HepG2 (cell line): ENCODE measurements around the gene BATF2. TPM values are rescaled to one million over a fixed set of nuclear protein-coding genes. Genes with fewer than 3 reads are reported as not detected.

ENCODE experiments used
- ATAC-seq: fragments of 200-7000 bp; cut with Tn5 transposase; 3 replicates; pipeline ENCODE4 v1.9.1; 2020; ENCODE audit warnings: mild to moderate bottlenecking, moderate library complexity
- BruUV-seq: library from RNA; stranded (reverse); fragments of 400-500 nt; replicated peaks from 2 replicates; lab custom pipeline; 2021; lab: Mats Ljungman, UMichigan
- CTCF ChIA-PET: fragments of 300-600 bp; formaldehyde crosslinking; extraction: SDS; loops from one replicate; lab custom pipeline; 2021; ENCODE audit warnings: low total read pairs, inconsistent platforms, low intra/inter-chr PET ratio; lab: Yijun Ruan, JAX
- POLR2A ChIA-PET: fragments of 350-600 bp; sonication (Branson Sonifier 250); formaldehyde crosslinking; loops from one replicate; lab custom pipeline; 2020; ENCODE audit warnings: antibody characterized with exemption, inconsistent platforms; lab: Yijun Ruan, JAX
- DNase-seq: peaks from one replicate; pipeline ENCODE4 v3.0.0-alpha.2; 2015; ENCODE audit warnings: low spot score
- FAIRE-seq: peaks from 3 replicates; lab custom pipeline; 2011; peaks lifted over from hg19 to GRCh38; lab: Jason Lieb, UNC
- H2AFZ ChIP-seq: one replicate; pipeline ENCODE4 v1.6.1; 2011; ENCODE audit warnings: low read length, inconsistent platforms
- H3K27ac ChIP-seq: fragments of 300-600 bp; 3 replicates; pipeline ENCODE4 v1.8.0; 2011; ENCODE audit warnings: mixed run types, mild to moderate bottlenecking, mixed read lengths, low read length, inconsistent platforms; ENCODE audit not compliant: insufficient read depth; ENCODE audit errors: extremely low read length
- H3K27me3 ChIP-seq, 2 experiments: fragments of 200-600 bp in 1 of 2; 2 replicates in 1 of 2; 3 replicates in 1 of 2; pipeline versions ENCODE4 v1.6.0 to v1.8.0; 2011; ENCODE audit warnings: low read length in 2 of 2, mild to moderate bottlenecking in 2 of 2, moderate library complexity in 2 of 2, inconsistent platforms in 1 of 2; ENCODE audit not compliant: insufficient read depth in 2 of 2, control insufficient read depth in 1 of 2
- H3K36me3 ChIP-seq, 2 experiments: fragments of 200-600 bp in 1 of 2; replicated peaks in 1 of 2; 2 replicates in 1 of 2; 3 replicates in 1 of 2; pipeline versions ENCODE4 v1.5.1 to v1.8.0; 2011; ENCODE audit warnings: low read length in 2 of 2, inconsistent platforms in 1 of 2; ENCODE audit not compliant: insufficient read depth in 2 of 2, control insufficient read depth in 1 of 2
- H3K4me1 ChIP-seq: 2 replicates; pipeline ENCODE4 v1.5.1; 2012; ENCODE audit warnings: low read length, inconsistent platforms; ENCODE audit not compliant: insufficient read depth
- H3K4me2 ChIP-seq: 2 replicates; pipeline ENCODE4 v1.6.0; 2011; ENCODE audit warnings: low read depth, low read length, inconsistent platforms
- H3K4me3 ChIP-seq, 3 experiments: fragments of 200-600 bp in 1 of 3; sonication (generic), shearing (Covaris generic) in 1 of 3; replicated peaks in 1 of 3; 2 replicates each; pipeline ENCODE4 v1.5.1; 2011 to 2016; ENCODE audit warnings: low read length in 3 of 3, inconsistent platforms in 2 of 3, low read depth in 2 of 3, mild to moderate bottlenecking in 2 of 3, control low read depth in 1 of 3, mixed read lengths in 1 of 3; ENCODE audit not compliant: insufficient read depth in 1 of 3
- H3K79me2 ChIP-seq: one replicate; pipeline ENCODE4 v1.6.1; 2011; ENCODE audit warnings: low read length, inconsistent platforms; ENCODE audit not compliant: insufficient read depth
- H3K9ac ChIP-seq: 2 replicates; pipeline ENCODE4 v1.6.0; 2011; ENCODE audit warnings: mild to moderate bottlenecking, low read depth, low read length, inconsistent platforms; ENCODE audit not compliant: insufficient read depth
- H3K9me3 ChIP-seq: 2 replicates; pipeline ENCODE4 v1.5.1; 2012; ENCODE audit warnings: mild to moderate bottlenecking, low read length
- H4K20me1 ChIP-seq: 2 replicates; pipeline ENCODE4 v1.6.0; 2011; ENCODE audit warnings: inconsistent platforms, mild to moderate bottlenecking, low read length, moderate library complexity; ENCODE audit not compliant: insufficient read depth
- CEBPG ChIP-seq: IDR thresholded peaks from 2 replicates; pipeline ENCODE4 v1.6.1; 2016
- CHD2 ChIP-seq: IDR thresholded peaks from 2 replicates; pipeline ENCODE4 v1.6.1; 2011; ENCODE audit warnings: low read depth, low read length, improper control_type of control experiment
- CTCF ChIP-seq: sonication (generic); formaldehyde crosslinking; IDR thresholded peaks from 2 replicates; pipeline ENCODE4 v1.5.0; 2020; ENCODE audit warnings: mild to moderate bottlenecking, missing genetic modification reagents, moderate library complexity
- HDAC2 ChIP-seq: sonication (generic); formaldehyde crosslinking; IDR thresholded peaks from 2 replicates; pipeline ENCODE4 v1.4.0; 2020; ENCODE audit warnings: missing genetic modification reagents
- HMG20B ChIP-seq: conservative IDR thresholded peaks from 2 replicates; pipeline ENCODE4 v1.6.1; 2016; ENCODE audit warnings: missing genetic modification reagents, missing compliant biosample characterization
- MAZ ChIP-seq, 2 experiments: sonication (generic) in 1 of 2; formaldehyde crosslinking in 1 of 2; IDR thresholded peaks; 2 replicates each; pipeline versions ENCODE4 v1.5.0 to v1.6.1; 2012 to 2020; ENCODE audit warnings: low read depth in 2 of 2, mild to moderate bottlenecking in 2 of 2, borderline replicate concordance in 1 of 2, improper control_type of control experiment in 1 of 2, low read length in 1 of 2, missing genetic modification reagents in 1 of 2, moderate library complexity in 1 of 2
- NCOR1 ChIP-seq: fragments of 200-600 bp; sonication (generic); IDR thresholded peaks from 2 replicates; pipeline ENCODE4 v1.7.0; 2017; ENCODE audit warnings: antibody characterized with exemption, low read length, borderline replicate concordance
- RXRB ChIP-seq: IDR thresholded peaks from 2 replicates; pipeline ENCODE4 v1.6.1; 2016; ENCODE audit warnings: borderline replicate concordance, missing genetic modification reagents, missing compliant biosample characterization
- SAP130 ChIP-seq: IDR thresholded peaks from 2 replicates; pipeline ENCODE4 v1.6.1; 2016; ENCODE audit warnings: low read depth
- SMAD3 ChIP-seq: sonication (generic); formaldehyde crosslinking; IDR thresholded peaks from 2 replicates; pipeline ENCODE4 v1.4.0; 2020; ENCODE audit warnings: missing genetic modification reagents
- TEF ChIP-seq: sonication (generic); formaldehyde crosslinking; IDR thresholded peaks from 2 replicates; pipeline ENCODE4 v1.5.0; 2020; ENCODE audit warnings: missing genetic modification reagents
- ZFAT ChIP-seq: sonication (generic); formaldehyde crosslinking; conservative IDR thresholded peaks from 2 replicates; pipeline ENCODE4 v1.8.1; 2023; ENCODE audit warnings: missing genetic modification reagents, inconsistent platforms
- ZFX ChIP-seq: sonication (generic); formaldehyde crosslinking; IDR thresholded peaks from 2 replicates; pipeline ENCODE4 v1.4.0; 2020; ENCODE audit warnings: mild to moderate bottlenecking, low read depth, missing genetic modification reagents, moderate library complexity
- ZKSCAN8 ChIP-seq: IDR thresholded peaks from 2 replicates; pipeline ENCODE4 v1.6.1; 2016; ENCODE audit warnings: borderline replicate concordance, missing genetic modification reagents, missing compliant biosample characterization
- ZMYM4 ChIP-seq: sonication (generic); formaldehyde crosslinking; IDR thresholded peaks from 2 replicates; pipeline ENCODE4 v1.8.1; 2023; ENCODE audit warnings: mild to moderate bottlenecking, missing genetic modification reagents
- ZNF10 ChIP-seq: sonication (generic); formaldehyde crosslinking; IDR thresholded peaks from 2 replicates; pipeline ENCODE4 v1.4.0; 2020; ENCODE audit warnings: mild to moderate bottlenecking, low read depth, missing genetic modification reagents, borderline replicate concordance
- ZNF580 ChIP-seq: IDR thresholded peaks from 2 replicates; pipeline ENCODE4 v1.6.1; 2016; ENCODE audit warnings: low read depth, borderline replicate concordance
- ZNF687 ChIP-seq: sonication (generic); formaldehyde crosslinking; IDR thresholded peaks from 2 replicates; pipeline ENCODE4 v1.5.1; 2020; ENCODE audit warnings: mild to moderate bottlenecking, missing genetic modification reagents, moderate library complexity
- WGBS: methylation state at CpG from one replicate; pipeline ENCODE4 v1.1.6; 2017; ENCODE audit warnings: low lambda C conversion rate; 5-methylcytosine and 5-hydroxymethylcytosine counted together
- in situ Hi-C: cut with HindIII; loops from 2 replicates; pipeline ENCODE4 v1.10.0; 2017; ENCODE audit warnings: low pct_unique_long_range_greater_than_20kb; ENCODE audit not compliant: extremely low pct_ligation_motif_present
- intact Hi-C: fragments of 100-400 bp; cut with micrococcal nuclease; formaldehyde crosslinking; loops from one replicate; pipeline ENCODE4 v1.10.0; 2022; ENCODE audit not compliant: unreplicated experiment
- polyA plus RNA-seq, 8 experiments: library from polyadenylated mRNA; depleted of rRNA in 3 of 8; stranded (reverse) in 7 of 8; unstranded in 1 of 8; fragments of >200 nt; fragmentation: Illumina TruSeq in 4 of 8; extraction: Trizol in 4 of 8; gene quantifications; 2 replicates each; pipeline versions ENCODE4 v1.2.1 to v1.2.3, GENCODE V29; 2011 to 2016; ENCODE audit warnings: low read depth in 4 of 8, missing spikeins in 1 of 8, mixed read lengths in 1 of 8; ENCODE audit not compliant: insufficient read depth in 1 of 8
- total RNA-seq, 5 experiments: library from RNA; depleted of rRNA; stranded (reverse); fragments of >200 nt; fragmentation: Illumina TruSeq; extraction: Trizol; gene quantifications; 2 replicates each; pipeline ENCODE4 v1.2.3, GENCODE V29; 2016; ENCODE audit warnings: low read depth in 1 of 5

BATF2 gene
- total and polyA plus RNA-seq, 2 of the 13 experiments (the other 11 are each of a cell fraction or from before 2014, with no cell fraction given), result 2.8 to 3.9 TPM

- H3K27ac ChIP-seq, result peak overlapping the region; percentile 57
- in situ Hi-C loops, result no loop called here
- ATAC-seq (peak; percentile 61), DNase-seq (peak; percentile 57), FAIRE-seq (peak; percentile 64)
- no peaks in the 10 kb centered on the region for H4K20me1 ChIP-seq
- H3K4me1 ChIP-seq, result peaks cover 72% of the 10 kb centered on the region
- no TSS peak for BruUV-seq
- peak overlapping the region; percentile 25; the same call in 1 of the 2 replicates for H3K4me2 ChIP-seq
- no peak overlapping the region for H3K9ac ChIP-seq
- intact Hi-C loops, result no loop called here
- no peaks in the 10 kb centered on the region for H3K36me3 ChIP-seq
- no peak overlapping the region for H3K4me3 ChIP-seq
- H3K27me3 ChIP-seq, result no peaks in the 10 kb centered on the region
- no peak overlapping the region for H2AFZ ChIP-seq
- WGBS, result 22% methylated on average over 7 of the region's 7 CpGs
- POLR2A ChIA-PET, result interaction anchor here (0.8 to 1.5 kb wide), 6 partner anchors 21 to 92 kb away, joined by 3 to 5 read pairs (median 4); partner anchors contain the start of genes SAC3D1, TM7SF2 and VPS51
- H3K9me3 ChIP-seq, result no peaks in the 10 kb centered on the region
- CTCF ChIA-PET, result no interaction called here
- H3K79me2 ChIP-seq, result no peaks in the 10 kb centered on the region
- TF ChIP-seq HMG20B (CRISPR knock-in tag) (0 out of 2 replicates have a peak, but pooled peaks have one; percentile 20), CHD2 (no peak), TEF (CRISPR knock-in tag) (peak; percentile 57; the same call in 1 of the 2 replicates), ZKSCAN8 (CRISPR knock-in tag) (no peak), ZNF10 (no peak), ZFAT (CRISPR knock-in tag) (no peak), CEBPG (peak; percentile 85), NCOR1 (peak; percentile 38; the same call in 1 of the 2 replicates), CTCF (CRISPR knock-in tag) (0 out of 2 replicates have a peak, but pooled peaks have one; percentile 4), RXRB (CRISPR knock-in tag) (peak; percentile 43), ZFX (peak; percentile 44; the same call in 1 of the 2 replicates), MAZ (IDR thresholded peaks at IDR 0.05; ENCODE audit: borderline replicate concordance, low read depth, low read length) (no peak), MAZ (CRISPR knock-in tag; IDR thresholded peaks at IDR 0.05; ENCODE audit: low read depth) (no peak), SMAD3 (0 out of 2 replicates have a peak, but pooled peaks have one; percentile 43), ZNF580 (CRISPR knock-in tag) (0 out of 2 replicates have a peak, but pooled peaks have one; percentile 25), ZNF687 (peak; percentile 68), HDAC2 (CRISPR knock-in tag) (peak; percentile 46), SAP130 (CRISPR knock-in tag) (peak; percentile 55), ZMYM4 (CRISPR knock-in tag) (peak; percentile 58)
Observed at GRCh38 chr11:65019824-65020223, 23.1 kb upstream of the BATF2 start.
